HG03066 (cell line): ENCODE data around the gene DBH.

Experiments
- ATAC-seq: cut with Tn5 transposase; IDR thresholded peaks from one replicate; pipeline ENCODE4 v1.9.1; 2021; ENCODE audit warnings: low read depth; ENCODE audit not compliant: unreplicated experiment

Gene DBH

GRCh38 chr9:133641396-133641655 is 5.2 kb downstream of the DBH start:
- ATAC-seq: no peak

GRCh38 chr9:133641861-133642595 is 5.9 kb downstream of the DBH start:
- no peak for ATAC-seq

DNA sequence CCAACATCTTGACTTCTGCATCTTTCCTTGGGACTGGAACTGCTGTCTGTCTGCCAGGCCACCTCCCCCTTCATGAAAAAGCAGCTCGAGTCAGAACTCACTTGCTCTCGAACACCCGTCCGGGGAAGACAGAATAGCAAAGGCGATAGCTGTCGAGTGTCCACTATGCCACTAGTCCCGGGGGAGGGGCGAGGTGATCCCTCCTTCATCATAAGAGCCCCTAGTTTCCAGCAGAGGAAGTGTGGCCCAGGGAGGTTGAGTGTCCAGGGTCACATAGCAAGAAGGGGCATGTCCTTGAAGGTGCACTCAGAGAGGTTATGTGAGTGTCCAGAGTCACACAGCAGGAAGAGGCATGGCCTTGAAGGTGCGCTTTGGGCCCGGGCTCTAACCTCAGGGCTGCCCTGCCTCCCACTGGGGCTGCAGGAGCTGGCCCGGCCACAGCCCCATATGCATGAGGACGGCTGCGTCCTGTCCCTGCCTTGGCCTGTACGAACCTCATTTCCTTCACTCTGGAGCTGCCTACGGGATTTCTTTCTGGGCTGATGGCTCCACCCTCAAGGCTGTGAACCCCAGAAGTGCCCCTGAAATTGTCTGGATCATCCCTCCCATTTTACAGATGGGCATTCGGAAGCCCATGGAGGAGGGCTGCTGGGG is 6.7 kb downstream of the DBH start:
- no peak for ATAC-seq

DNA sequence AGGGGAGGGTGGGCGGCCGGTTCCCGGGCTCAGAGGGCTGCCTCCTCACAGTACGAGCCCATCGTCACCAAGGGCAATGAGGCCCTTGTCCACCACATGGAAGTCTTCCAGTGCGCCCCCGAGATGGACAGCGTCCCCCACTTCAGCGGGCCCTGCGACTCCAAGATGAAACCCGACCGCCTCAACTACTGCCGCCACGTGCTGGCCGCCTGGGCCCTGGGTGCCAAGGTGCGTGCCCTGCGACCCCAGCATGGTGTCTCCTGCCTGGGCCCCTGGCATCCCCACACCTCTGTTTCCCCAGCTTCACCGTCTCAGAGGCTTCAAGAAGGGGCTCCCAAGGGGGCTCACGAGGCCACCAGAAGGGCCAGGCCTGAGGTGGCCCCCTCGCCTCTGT is 7.2 kb downstream of the DBH start:
- ATAC-seq: no peak

- no peak for ATAC-seq
Measured at GRCh38 chr9:133643978-133644760, 8.0 kb downstream of the DBH start.

- ATAC-seq: no peak
Measured at GRCh38 chr9:133645021-133645765, 9.0 kb downstream of the DBH start.

DNA sequence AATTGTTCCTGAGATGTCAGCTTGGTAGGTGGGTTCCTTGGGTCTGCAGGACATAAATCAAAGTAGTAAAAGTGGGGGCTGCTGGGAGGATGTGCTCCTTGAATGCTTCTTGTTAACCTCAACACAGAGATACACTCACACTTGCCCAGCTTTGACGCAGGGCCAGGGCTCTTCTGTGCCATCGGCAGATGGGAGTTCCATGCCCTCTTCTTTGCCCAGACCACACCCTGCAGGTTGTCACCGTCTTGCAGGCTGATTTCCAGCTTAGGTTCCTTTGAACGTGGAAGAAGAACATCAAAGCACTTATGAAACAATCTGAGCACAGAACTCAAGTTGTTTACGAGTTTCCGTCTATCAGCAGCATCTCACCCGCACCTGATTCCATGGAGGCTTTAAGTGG is 11.0 kb downstream of the DBH start:
- no peak for ATAC-seq

GRCh38 chr9:133647765-133648469 is 11.8 kb downstream of the DBH start:
- ATAC-seq: no peak

- no peak for ATAC-seq
Measured at GRCh38 chr9:133649194-133649593, 13.0 kb downstream of the DBH start.

DNA sequence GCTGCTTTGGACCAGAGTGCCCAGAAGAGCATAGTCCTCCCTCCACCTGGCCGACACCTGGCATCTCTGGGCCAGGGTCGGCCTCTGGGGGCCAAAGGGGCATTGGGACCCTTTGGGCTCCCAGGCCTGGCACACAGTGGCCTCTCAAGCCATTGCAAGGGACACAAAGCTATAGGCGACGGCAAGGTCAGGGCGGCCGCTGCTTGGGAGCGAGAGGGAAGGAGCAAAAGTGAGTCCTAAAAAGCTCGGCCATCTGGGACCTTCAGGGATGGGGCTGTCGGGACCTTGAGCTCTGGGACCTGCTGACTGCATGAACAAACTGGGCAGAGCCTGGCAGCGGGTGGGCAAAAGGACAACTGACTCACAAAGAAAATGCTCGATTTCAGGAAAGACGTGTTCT is 13.9 kb downstream of the DBH start:
- no peak for ATAC-seq

GRCh38 chr9:133653638-133654037 is 17.5 kb downstream of the DBH start:
- no peak for ATAC-seq

DNA sequence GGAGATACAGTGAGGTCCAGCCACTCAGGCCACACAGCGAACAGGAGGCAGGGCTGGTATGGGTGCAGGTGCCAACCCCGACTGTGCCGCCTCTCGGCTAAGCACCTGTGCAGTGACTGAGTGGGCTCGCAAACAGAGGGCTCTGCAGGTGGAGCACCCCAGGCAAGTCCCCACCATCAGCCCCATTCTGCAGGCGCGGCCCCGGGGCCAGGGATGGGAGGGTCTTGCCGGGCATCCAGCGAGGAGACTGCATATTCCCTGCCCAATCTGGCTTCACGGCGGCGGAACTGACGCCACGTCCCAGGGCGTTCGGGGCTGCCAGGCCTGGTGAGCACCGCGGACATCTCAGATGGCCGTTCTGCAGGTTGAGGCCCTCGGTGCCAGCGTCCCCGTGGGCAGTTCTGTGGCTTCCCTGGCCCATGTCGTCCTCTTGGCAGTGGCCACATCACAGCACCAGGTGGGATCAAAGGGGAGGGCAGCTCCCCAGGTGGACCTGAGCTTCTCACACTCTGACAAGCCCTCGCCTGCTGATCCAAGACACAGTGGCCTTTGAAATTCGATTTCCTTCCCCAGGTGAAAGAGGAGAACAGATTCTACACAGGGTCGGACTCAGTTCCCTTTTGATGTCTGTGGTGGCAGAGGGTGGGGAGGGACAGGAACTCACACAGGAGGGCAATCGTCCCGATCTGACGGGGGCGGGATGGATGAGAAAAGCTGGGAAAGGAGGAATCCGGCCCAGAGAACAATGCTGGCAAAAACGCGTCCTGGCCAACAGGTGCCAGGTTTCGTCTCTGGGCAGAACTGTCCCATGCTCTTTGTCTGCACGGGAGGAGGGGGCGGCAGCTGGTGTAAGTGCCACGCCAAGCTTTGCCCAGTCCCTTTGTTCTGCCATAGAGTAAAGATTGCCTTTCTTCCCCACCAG is 18.8 kb downstream of the DBH start:
- ATAC-seq: no peak

GRCh38 chr9:133655701-133656100 is 19.5 kb downstream of the DBH start:
- no peak for ATAC-seq

GRCh38 chr9:133656211-133657119 is 20.3 kb downstream of the DBH start:
- ATAC-seq: no peak

DNA sequence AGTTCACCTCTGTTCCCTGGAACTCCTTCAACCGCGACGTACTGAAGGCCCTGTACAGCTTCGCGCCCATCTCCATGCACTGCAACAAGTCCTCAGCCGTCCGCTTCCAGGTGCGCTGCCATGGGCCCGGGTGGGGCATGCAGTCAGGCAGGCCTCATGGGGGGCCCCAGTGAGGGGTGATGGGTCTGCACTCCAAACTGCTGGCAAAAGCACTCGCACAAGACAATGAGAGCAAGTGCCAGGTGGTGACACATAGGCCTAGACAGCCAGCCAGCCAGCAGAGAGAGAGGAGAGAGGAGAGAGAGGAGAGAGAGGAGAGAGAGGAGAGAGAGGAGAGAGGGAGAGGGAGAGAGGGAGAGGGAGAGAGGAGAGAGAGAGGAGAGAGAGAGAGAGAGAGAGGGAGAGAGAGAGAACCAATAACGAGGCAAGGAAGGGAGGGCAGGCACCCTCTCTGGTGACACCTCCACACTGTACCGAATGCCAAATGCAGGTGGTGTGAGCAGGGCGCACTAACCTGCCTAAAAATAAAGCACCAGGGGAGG is 21.0 kb downstream of the DBH start:
- no peak for ATAC-seq

- ATAC-seq: no peak
Measured at GRCh38 chr9:133658442-133659431, 22.6 kb downstream of the DBH start.

DNA sequence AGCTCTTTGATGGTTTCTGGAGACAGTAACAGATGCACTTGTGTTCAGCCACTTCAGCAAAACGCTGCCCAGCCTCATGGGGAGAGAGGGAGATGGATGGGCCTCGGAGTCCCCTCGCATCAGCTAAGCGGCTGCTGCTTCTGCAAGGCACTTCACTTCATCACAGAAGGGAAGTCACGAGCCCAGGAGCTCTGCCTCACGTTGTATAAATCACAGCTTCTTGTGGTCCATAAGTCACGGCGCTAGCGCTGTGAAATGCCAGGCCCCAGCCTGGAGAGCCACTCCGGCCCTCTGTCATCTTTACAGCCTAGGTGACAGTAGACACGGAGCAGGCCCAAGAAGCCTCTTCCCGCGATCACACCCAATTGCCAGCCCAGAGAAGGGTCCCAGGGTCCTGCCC is 23.4 kb downstream of the DBH start:
- no peak for ATAC-seq
